IMR-90 (cell line): ENCODE measurements around the gene AHNAK2. TPM values are rescaled to one million over a fixed set of nuclear protein-coding genes. Genes with fewer than 3 reads are reported as not detected.

Experiments used
- ATAC-seq: fragments of 200-7000 bp; cut with Tn5 transposase; 2 replicates; pipeline ENCODE4 v1.9.1; 2020; ENCODE audit warnings: low read depth, mild to moderate bottlenecking, moderate library complexity
- BruUV-seq: library from RNA; stranded (reverse); fragments of 400-500 nt; replicated peaks from 2 replicates; lab custom pipeline; 2021; lab: Mats Ljungman, UMichigan
- CTCF ChIA-PET: fragments of 300-600 bp; formaldehyde crosslinking; extraction: SDS; loops from one replicate; lab custom pipeline; 2021; ENCODE audit warnings: antibody characterized with exemption; lab: Yijun Ruan, JAX
- POLR2A ChIA-PET: fragments of 300-600 bp; sonication (Branson Sonifier 250); formaldehyde crosslinking; loops from one replicate; lab custom pipeline; 2022; ENCODE audit warnings: antibody characterized with exemption; ENCODE audit not compliant: unreplicated experiment; lab: Charles Lee
- DNase-seq: peaks from one replicate; pipeline ENCODE4 v3.0.0; 2013
- H2AFZ ChIP-seq: replicated peaks from 2 replicates; pipeline ENCODE3; 2013; ENCODE audit warnings: low read length, mild to moderate bottlenecking; ENCODE audit not compliant: poor library complexity
- H2AK5ac ChIP-seq: 2 replicates; pipeline ENCODE4 v1.6.1; 2013; ENCODE audit warnings: low read depth, low read length, inconsistent platforms
- H2AK9ac ChIP-seq: replicated peaks from 2 replicates; pipeline ENCODE3; 2013; ENCODE audit warnings: mild to moderate bottlenecking, low read depth, low read length, moderate library complexity; ENCODE audit not compliant: poor library complexity
- H2BK120ac ChIP-seq: 2 replicates; pipeline ENCODE4 v1.6.1; 2013; ENCODE audit warnings: low read depth, low read length, inconsistent platforms
- H2BK15ac ChIP-seq: 3 replicates; pipeline ENCODE4 v1.6.1; 2013; ENCODE audit warnings: low read depth, low read length, inconsistent platforms
- H2BK20ac ChIP-seq: 2 replicates; pipeline ENCODE4 v1.6.1; 2013; ENCODE audit warnings: low read depth, mild to moderate bottlenecking, inconsistent platforms, low read length, moderate library complexity
- H2BK5ac ChIP-seq: 2 replicates; pipeline ENCODE4 v1.6.1; 2013; ENCODE audit warnings: mild to moderate bottlenecking, low read depth, low read length, inconsistent platforms; ENCODE audit not compliant: poor library complexity, severe bottlenecking
- H3K14ac ChIP-seq: replicated peaks from 2 replicates; pipeline ENCODE4 v1.6.1; 2013; ENCODE audit warnings: low read depth, low read length, inconsistent platforms
- H3K18ac ChIP-seq: 2 replicates; pipeline ENCODE4 v1.6.1; 2013; ENCODE audit warnings: low read depth, low read length, control low read depth
- H3K23ac ChIP-seq: 2 replicates; pipeline ENCODE4 v1.6.1; 2013; ENCODE audit warnings: low read depth, low read length, inconsistent platforms
- H3K27ac ChIP-seq: 2 replicates; pipeline ENCODE4 v1.5.1; 2013; ENCODE audit warnings: mild to moderate bottlenecking, control low read depth, low read length; ENCODE audit not compliant: insufficient read depth
- H3K27me3 ChIP-seq: 2 replicates; pipeline ENCODE4 v1.6.1; 2013; ENCODE audit warnings: low read length; ENCODE audit not compliant: control insufficient read depth, insufficient read depth
- H3K36me3 ChIP-seq: 2 replicates; pipeline ENCODE4 v1.6.1; 2013; ENCODE audit warnings: low read length, mixed read lengths; ENCODE audit not compliant: control insufficient read depth, insufficient read depth
- H3K4ac ChIP-seq: 2 replicates; pipeline ENCODE4 v1.6.1; 2013; ENCODE audit warnings: low read depth, low read length, inconsistent platforms
- H3K4me1 ChIP-seq: 2 replicates; pipeline ENCODE4 v1.6.1; 2013; ENCODE audit warnings: low read length, mixed read lengths; ENCODE audit not compliant: control insufficient read depth, insufficient read depth
- H3K4me2 ChIP-seq: 2 replicates; pipeline ENCODE4 v1.6.1; 2013; ENCODE audit warnings: low read depth, mild to moderate bottlenecking, control low read depth, low read length, moderate library complexity
- H3K4me3 ChIP-seq: 2 replicates; pipeline ENCODE4 v1.5.1; 2013; ENCODE audit warnings: low read depth, mild to moderate bottlenecking, control low read depth, low read length, moderate library complexity; ENCODE audit not compliant: insufficient read depth
- H3K56ac ChIP-seq: 2 replicates; pipeline ENCODE4 v1.6.1; 2013; ENCODE audit warnings: low read length, inconsistent platforms; ENCODE audit not compliant: insufficient read depth; ENCODE audit errors: extremely low read depth
- H3K79me1 ChIP-seq, 2 experiments: 2 replicates each; pipeline ENCODE4 v1.6.1; 2013; ENCODE audit warnings: low read length in 2 of 2, inconsistent platforms in 1 of 2, low read depth in 1 of 2
- H3K9ac ChIP-seq: 2 replicates; pipeline ENCODE4 v1.6.1; 2013; ENCODE audit warnings: low read depth, low read length, control low read depth
- H3K9me1 ChIP-seq: 2 replicates; pipeline ENCODE4 v1.6.1; 2013; ENCODE audit warnings: low read length, inconsistent platforms; ENCODE audit not compliant: insufficient read depth
- H3K9me3 ChIP-seq: 2 replicates; pipeline ENCODE4 v1.6.1; 2013; ENCODE audit warnings: low read length; ENCODE audit not compliant: control insufficient read depth, insufficient read depth
- H4K20me1 ChIP-seq: 2 replicates; pipeline ENCODE4 v1.6.1; 2013; ENCODE audit warnings: low read length, inconsistent platforms; ENCODE audit not compliant: insufficient read depth
- H4K5ac ChIP-seq: 2 replicates; pipeline ENCODE4 v1.6.1; 2013; ENCODE audit warnings: mild to moderate bottlenecking, low read depth, low read length, control low read depth
- H4K8ac ChIP-seq, 2 experiments: 2 replicates each; pipeline ENCODE4 v1.6.1; 2013; ENCODE audit warnings: low read depth in 2 of 2, low read length in 2 of 2, control low read depth in 1 of 2, inconsistent platforms in 1 of 2
- H4K91ac ChIP-seq: 2 replicates; pipeline ENCODE4 v1.6.1; 2013; ENCODE audit warnings: low read depth, low read length, inconsistent platforms; ENCODE audit not compliant: insufficient read depth
- ELK1 ChIP-seq: fragments of 150-350 bp; IDR thresholded peaks from 2 replicates; pipeline ENCODE4 v1.6.1; 2016; ENCODE audit warnings: low read depth, mild to moderate bottlenecking, low read length, moderate library complexity, borderline replicate concordance
- MAFK ChIP-seq: IDR thresholded peaks from 2 replicates; pipeline ENCODE4 v1.6.1; 2012; ENCODE audit warnings: low read depth, low read length, improper control_type of control experiment
- MXI1 ChIP-seq: IDR thresholded peaks from 2 replicates; pipeline ENCODE4 v1.6.1; 2012; ENCODE audit warnings: low read depth, mild to moderate bottlenecking, low read length, moderate library complexity, borderline replicate concordance
- POLR2A ChIP-seq: IDR thresholded peaks from 2 replicates; pipeline ENCODE4 v1.6.1; 2012; ENCODE audit warnings: mild to moderate bottlenecking, low read depth, low read length
- USF2 ChIP-seq: fragments of 150-350 bp; IDR thresholded peaks from 2 replicates; pipeline ENCODE4 v1.6.1; 2017; ENCODE audit warnings: mild to moderate bottlenecking, antibody characterized with exemption, low read length, low read depth
- WGBS, 2 experiments: methylation state at CpG; one replicate each; pipeline versions ENCODE4 v1.1.5 to v1.1.7; 2013; ENCODE audit warnings: missing lambda C conversion rate in 2 of 2; ENCODE audit not compliant: insufficient read length in 1 of 2; ENCODE audit errors: extremely low coverage in 2 of 2; 5-methylcytosine and 5-hydroxymethylcytosine counted together
- dilution Hi-C: fragments of 300-500 bp; cut with HindIII; formaldehyde crosslinking; loops from one replicate; pipeline ENCODE4 v1.14.3; 2018; ENCODE audit warnings: low sequenced_read_pairs; ENCODE audit not compliant: unreplicated experiment
- in situ Hi-C: fragments of 300-500 bp; cut with MboI; formaldehyde crosslinking; loops from 3 replicates; pipeline ENCODE4 v1.14.3; 2019; ENCODE audit warnings: low sequenced_read_pairs, inconsistent platforms, mixed read lengths
- intact Hi-C: fragments of 100-400 bp; cut with micrococcal nuclease; formaldehyde crosslinking; loops from 2 replicates; pipeline ENCODE4 v1.10.0; 2022
- polyA plus RNA-seq, 3 experiments: library from polyadenylated mRNA; depleted of rRNA; stranded (reverse); fragments of >200 nt; gene quantifications; 2 replicates each; pipeline ENCODE4 v1.2.3, GENCODE V29; 2012; ENCODE audit warnings: low replicate concordance in 1 of 3
- total RNA-seq: library from RNA; depleted of rRNA; stranded (reverse); fragments of >200 nt; gene quantifications from 2 replicates; pipeline ENCODE4 v1.2.3, GENCODE V29; 2012

AHNAK2 gene
- total and polyA plus RNA-seq, 2 of the 4 experiments (the other 2 are of a cell fraction): 2.6 to 7.9 TPM

GRCh38 chr14:105015905-105016304 is 37.7 kb upstream of the AHNAK2 start:
- 100% methylated on average over 1 of the region's 6 CpGs; no CpG with 5 or more reads in 1 of the 2 experiments for WGBS, 2 experiments
- dilution Hi-C loops: no loop called here

More at GRCh38 chr14:105015905-105016304, 37.7 kb upstream of the AHNAK2 start:
- H3K36me3 ChIP-seq: peaks cover 10% of the 10 kb centered on the region
- H3K4me1 ChIP-seq: peaks cover 30% of the 10 kb centered on the region
- H4K91ac ChIP-seq: no peak overlapping the region
- H3K9ac ChIP-seq: no peak overlapping the region
- H3K23ac ChIP-seq: peak overlapping the region; percentile 60; the same call in 1 of the 2 replicates
- BruUV-seq: no TSS peak
- no peak overlapping the region for H2BK15ac ChIP-seq
- H2AK9ac ChIP-seq: no peak overlapping the region
- H3K27ac ChIP-seq: no peak overlapping the region
- DNase-seq (no peak), ATAC-seq (no peak)
- H3K9me1 ChIP-seq: peaks cover 30% of the 10 kb centered on the region
- no peak overlapping the region for H2BK5ac ChIP-seq
- H3K4me2 ChIP-seq: no peak overlapping the region
- no peaks in the 10 kb centered on the region for H3K9me3 ChIP-seq
- 0 out of 2 replicates have a peak overlapping the region, but pooled peaks have one; percentile 24 for H2AK5ac ChIP-seq
- H3K18ac ChIP-seq: no peak overlapping the region
- intact Hi-C loops (no loop called here), in situ Hi-C loops (no loop called here)
- no peak overlapping the region for H4K5ac ChIP-seq
- H2AFZ ChIP-seq: no peak overlapping the region
- no peak overlapping the region for H4K8ac ChIP-seq
- H3K4ac ChIP-seq: no peak overlapping the region
- H2BK120ac ChIP-seq: no peak overlapping the region
- H3K4me3 ChIP-seq: no peak overlapping the region
- no peak overlapping the region for H2BK20ac ChIP-seq
- H3K79me1 ChIP-seq: peaks cover 3 to 44% of the 10 kb centered on the region in 2 experiments; a peak in 3 of 4 replicates
- no peaks in the 10 kb centered on the region for H3K27me3 ChIP-seq
- H3K56ac ChIP-seq: no peak overlapping the region
- no peak for TF ChIP-seq POLR2A
- TF ChIP-seq MXI1: no peak
- no peak for TF ChIP-seq ELK1
- no peak for TF ChIP-seq USF2
- TF ChIP-seq MAFK: no peak
- ChIA-PET CTCF (no interaction called here), POLR2A (no interaction called here)
- no peak overlapping the region for H3K14ac ChIP-seq
- peaks cover 77% of the 10 kb centered on the region for H4K20me1 ChIP-seq
